Subcutaneous adipose tissue (tissue), 4 donors: ENCODE results near the gene SNAP91. TPM values are rescaled to one million over a fixed set of nuclear protein-coding genes. Genes with fewer than 3 reads are reported as not detected.

ENCODE experiments used
- CTCF ChIP-seq: fragments of 450-650 bp; IDR thresholded peaks from one replicate; pipeline ENCODE4 v1.5.1; 2016; ENCODE audit warnings: low read depth, mild to moderate bottlenecking, control low read depth, antibody characterized with exemption, moderate library complexity
- total RNA-seq, 4 donors: library from RNA; depleted of rRNA; stranded (reverse); fragments of >200 nt; gene quantifications; one replicate each; pipeline ENCODE4 v1.1.0, GENCODE V29; 2016

SNAP91 gene
- total RNA-seq, 4 donors from 2014 or later = not detected

GRCh38 chr6:83511901-83512681, 196.8 kb downstream of the SNAP91 start, which contains the start of gene PRSS35:
Gene PRSS35 (plus strand): TSS chr6:83512534. CDS start chr6:83523442, 10,908 bp downstream.
- TF ChIP-seq CTCF = no peak

GRCh38 chr6:83511266-83511665, 197.6 kb downstream of the SNAP91 start:
- no peak for TF ChIP-seq CTCF

GRCh38 chr6:83510791-83511190, 198.1 kb downstream of the SNAP91 start:
- no peak for TF ChIP-seq CTCF

GRCh38 chr6:83509441-83509840, 199.5 kb downstream of the SNAP91 start:
- no peak for TF ChIP-seq CTCF

- no peak for TF ChIP-seq CTCF
These were observed 203.5 kb downstream of the SNAP91 start for GRCh38 chr6:83505356-83505755.

Other genes with a start within 250 kb of the SNAP91 start
- under 1 TPM in 3 of 4 donors, not detected in 1; 0.33 to 0.44 (median 0.34) TPM for gene PRSS35, start 196.6 kb downstream of the SNAP91 start, total RNA-seq
- not detected for gene RIPPLY2, start 144.3 kb upstream of the SNAP91 start, total RNA-seq
- gene CYB5R4, start 150.6 kb upstream of the SNAP91 start, total RNA-seq = 10 to 100 TPM in 2 of 4 donors, 1 to 10 TPM in 2; 4.3 to 21.6 (median 10.1) TPM